D721Med (cell line): ENCODE data around the gene TRPV3.
"Not testable (repeated sequence)": the region's sequence is repeated elsewhere in the genome, so short reads cannot be mapped to it uniquely, and the experiment has no call there.

Source experiments
- DNase-seq: peaks from one replicate; pipeline ENCODE4 v3.0.0; 2011; ENCODE audit warnings: low spot score; ENCODE audit not compliant: insufficient read length
- FAIRE-seq: peaks from 2 replicates; lab custom pipeline; 2011; peaks lifted over from hg19 to GRCh38; lab: Jason Lieb, UNC
- TF ChIP-seq, protein P1 (sequence below): IDR thresholded peaks from 2 replicates; pipeline ENCODE4 v1.5.1; 2012; ENCODE audit warnings: mild to moderate bottlenecking, control low read depth; ENCODE audit not compliant: insufficient read depth; ENCODE audit errors: missing control alignments

TRPV3 gene

DNA sequence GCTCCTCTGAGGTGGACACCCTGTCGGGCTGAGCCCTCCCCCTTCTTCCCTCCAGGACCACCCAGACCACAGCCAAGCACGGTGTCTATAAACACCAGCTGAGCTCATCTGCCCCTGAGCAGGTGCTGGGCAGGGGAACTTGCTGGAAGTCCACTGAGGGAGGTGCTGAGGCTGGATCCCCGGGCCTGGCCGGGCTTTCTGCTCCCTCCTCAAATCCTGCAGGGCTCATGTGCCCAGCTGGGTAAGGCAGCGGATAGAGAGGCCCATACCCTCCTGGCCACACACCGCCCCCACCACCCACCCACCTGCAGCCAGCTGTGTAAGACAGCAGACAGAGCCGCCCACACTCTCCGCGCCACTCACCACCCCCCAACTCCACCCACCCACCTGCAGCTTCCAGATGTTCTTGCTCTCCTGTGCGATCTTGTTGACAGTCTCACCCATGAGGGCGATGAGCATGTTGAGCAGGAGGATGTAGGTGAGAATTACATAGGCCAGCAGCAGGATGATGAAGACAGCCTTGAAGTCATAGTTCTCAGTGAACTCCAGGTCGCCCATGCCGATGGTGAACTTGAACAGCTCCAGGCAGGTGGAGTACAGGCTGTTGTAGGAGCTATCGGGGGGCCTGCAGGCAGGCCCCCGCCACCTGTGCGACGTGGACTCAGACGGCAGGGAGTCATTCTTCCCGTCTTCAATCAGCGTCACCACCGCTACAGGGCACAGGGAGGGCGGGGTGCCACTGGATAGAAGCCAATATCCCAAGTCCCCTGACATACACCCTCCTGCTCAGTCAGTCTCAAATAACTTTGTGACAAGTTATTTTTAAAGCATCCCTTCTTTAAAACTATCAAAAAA lies 15.9 kb upstream of the TRPV3 start:
- no peak for FAIRE-seq
- no peak for DNase-seq
- TF ChIP-seq, protein P1, sequence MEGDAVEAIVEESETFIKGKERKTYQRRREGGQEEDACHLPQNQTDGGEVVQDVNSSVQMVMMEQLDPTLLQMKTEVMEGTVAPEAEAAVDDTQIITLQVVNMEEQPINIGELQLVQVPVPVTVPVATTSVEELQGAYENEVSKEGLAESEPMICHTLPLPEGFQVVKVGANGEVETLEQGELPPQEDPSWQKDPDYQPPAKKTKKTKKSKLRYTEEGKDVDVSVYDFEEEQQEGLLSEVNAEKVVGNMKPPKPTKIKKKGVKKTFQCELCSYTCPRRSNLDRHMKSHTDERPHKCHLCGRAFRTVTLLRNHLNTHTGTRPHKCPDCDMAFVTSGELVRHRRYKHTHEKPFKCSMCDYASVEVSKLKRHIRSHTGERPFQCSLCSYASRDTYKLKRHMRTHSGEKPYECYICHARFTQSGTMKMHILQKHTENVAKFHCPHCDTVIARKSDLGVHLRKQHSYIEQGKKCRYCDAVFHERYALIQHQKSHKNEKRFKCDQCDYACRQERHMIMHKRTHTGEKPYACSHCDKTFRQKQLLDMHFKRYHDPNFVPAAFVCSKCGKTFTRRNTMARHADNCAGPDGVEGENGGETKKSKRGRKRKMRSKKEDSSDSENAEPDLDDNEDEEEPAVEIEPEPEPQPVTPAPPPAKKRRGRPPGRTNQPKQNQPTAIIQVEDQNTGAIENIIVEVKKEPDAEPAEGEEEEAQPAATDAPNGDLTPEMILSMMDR = no peak

DNA sequence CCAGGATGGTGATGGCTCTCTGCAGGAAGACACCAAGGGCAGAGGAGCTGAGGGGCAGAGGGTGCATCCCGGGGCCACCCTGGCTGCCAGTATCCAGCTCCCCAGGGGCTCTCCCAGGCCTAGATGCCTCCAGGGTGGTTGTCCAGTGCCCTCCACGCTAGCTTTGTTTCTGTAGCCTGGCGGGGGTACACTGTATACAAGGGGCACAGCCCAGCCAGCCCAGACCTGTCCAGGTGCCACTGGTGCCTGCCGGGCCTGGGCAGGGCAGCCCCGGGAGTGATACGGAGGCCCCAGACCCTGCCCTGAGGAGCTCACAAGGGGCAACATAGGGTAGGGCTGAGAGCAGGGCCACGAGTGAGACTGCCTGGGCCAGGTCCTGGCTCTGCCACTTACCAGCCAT lies 14.6 kb upstream of the TRPV3 start:
- TF ChIP-seq, protein P1 = no peak
- FAIRE-seq (no peak), DNase-seq (no peak)

DNA sequence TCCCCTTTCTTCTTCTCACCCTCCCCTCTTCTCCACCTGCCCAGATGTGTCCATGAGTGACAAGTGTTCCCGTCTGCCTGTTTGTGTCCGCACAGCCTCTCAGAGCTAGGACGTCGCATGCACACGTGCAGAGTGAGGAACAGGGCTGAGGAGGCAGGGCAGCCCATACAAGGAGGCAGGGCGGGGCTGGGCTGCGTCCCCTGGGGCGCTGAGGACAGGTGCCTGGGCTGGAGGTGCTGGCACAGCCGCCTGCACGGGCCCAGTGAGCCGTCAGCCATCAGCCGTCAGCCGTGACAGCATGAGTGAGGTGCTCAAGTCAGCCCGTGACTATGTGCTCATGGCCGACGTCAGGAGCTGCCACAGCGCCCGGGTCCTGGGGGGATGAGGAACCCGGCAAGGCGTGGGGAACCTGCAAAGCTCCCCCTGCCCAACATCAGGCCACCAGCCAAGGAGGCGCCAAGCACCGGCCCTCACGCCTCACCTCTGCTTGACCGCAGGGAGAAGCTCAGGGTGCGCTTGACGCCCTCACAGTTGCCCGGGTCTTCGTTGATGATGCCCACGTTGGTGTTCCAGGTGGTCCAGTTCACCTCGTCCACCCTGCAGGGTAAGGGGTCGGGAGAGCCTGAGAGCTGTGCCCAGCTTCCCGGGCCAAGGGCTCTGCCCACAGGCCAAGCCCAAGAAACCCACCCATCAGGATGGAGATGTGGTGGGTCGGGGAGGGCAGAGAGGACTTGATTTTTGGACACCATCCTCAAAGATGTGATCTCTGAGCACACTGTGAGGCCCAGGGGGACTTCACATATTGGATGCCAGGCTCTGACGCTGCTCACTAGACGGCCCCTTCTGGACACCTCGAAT lies 13.7 kb upstream of the TRPV3 start:
- FAIRE-seq (no peak), DNase-seq (no peak)
- TF ChIP-seq, protein P1 = no peak

DNA sequence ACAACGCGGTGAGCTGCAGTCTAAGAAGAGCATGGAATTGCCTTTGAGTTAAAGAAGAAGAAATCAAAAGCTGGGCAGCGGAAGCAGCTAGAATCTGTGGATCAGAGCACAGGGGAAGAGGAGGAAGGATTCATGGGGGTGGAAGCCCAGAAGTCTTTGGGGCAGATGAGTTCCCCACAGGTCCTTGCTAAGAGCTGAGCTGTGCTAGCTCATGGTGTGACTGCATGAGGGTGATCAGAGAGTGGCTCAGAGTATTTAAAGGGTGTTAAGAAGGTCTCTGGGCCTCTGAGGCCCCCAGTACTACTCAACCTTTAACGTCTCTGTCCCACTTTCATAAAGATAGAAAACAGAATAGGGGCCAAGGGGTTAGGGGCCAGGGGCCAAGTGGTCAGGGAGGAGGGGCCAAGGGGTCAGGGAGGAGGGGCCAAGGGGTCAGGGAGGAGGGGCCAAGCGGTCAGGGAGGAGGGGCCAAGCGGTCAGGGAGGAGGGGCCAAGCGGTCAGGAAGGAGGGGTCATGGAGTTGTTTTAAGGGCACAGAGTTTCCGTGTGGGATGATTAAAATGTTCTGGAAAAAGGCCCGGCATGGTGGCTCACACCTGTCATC lies 12.0 kb upstream of the TRPV3 start:
- DNase-seq = no peak
- FAIRE-seq = no peak
- TF ChIP-seq, protein P1 = no peak

DNA sequence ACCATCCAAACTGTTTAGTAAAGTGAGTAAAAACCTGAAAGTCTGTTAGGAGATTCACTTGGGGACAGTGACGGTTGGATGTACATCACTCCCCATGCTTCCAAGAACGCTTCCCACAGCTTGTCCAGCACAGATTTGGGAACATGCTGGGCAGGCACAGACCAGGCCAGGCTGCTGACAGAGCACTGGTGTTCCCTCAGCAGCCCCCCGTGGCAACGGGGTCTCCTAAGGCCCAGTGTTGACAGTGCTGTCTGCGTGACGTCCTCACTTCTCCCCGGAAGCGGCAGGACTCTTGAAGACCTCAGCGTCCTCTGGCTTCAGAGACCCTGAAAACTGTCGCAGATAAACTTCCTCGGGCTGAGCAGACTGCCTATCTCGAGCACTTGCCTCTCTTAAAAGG lies 8.9 kb upstream of the TRPV3 start:
- no peak for DNase-seq
- TF ChIP-seq, protein P1 = no peak
- no peak for FAIRE-seq

DNA sequence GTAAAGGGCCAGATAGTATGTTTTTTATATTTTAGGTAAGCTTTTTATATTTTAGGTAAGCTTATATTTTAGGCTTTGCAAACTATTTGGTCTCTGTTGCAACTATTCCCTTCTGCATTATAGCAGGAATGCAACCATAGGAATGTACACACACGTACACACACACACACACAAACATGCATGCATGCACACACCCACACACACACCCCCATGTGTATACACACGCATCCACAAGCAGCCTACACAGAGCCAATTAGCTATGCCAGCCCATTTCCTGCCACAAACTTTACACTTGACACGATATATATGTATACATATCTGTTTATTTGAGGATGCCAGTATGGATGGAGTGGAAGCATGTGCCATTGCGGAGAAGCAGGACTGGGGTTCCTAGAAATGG lies 7.5 kb upstream of the TRPV3 start:
- DNase-seq (no peak), FAIRE-seq (no peak)
- TF ChIP-seq, protein P1 = no peak

DNA sequence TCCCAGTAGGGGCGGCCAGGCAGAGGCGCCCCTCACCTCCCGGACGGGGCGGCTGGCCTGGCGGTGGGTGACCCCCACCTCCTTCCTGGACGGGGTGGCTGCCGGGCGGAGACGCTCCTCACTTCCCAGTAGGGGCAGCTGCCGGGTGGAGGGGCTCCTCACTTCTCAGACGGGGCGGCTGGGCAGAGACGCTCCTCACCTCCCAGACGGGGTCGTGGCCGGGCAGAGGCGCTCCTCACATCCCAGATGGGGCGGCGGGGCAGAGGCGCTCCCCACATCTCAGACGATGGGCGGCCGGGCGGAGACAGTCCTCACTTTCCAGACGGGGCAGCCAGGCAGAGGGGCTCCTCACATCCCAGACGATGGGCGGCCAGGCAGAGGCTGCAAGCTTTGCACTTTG lies 6.6 kb upstream of the TRPV3 start:
- FAIRE-seq, DNase-seq: not testable (repeated sequence)
